Measurements from ENCODE around the gene C20orf144.
A peak's percentile ranks its signal among the peaks of the same experiment; 100 is the strongest.
"Not testable (repeated sequence)": the region's sequence is repeated elsewhere in the genome, so short reads cannot be mapped to it uniquely, and the experiment has no call there.

The C20orf144 gene

GRCh38 chr20:33696448-33696847, 34.3 kb downstream of the C20orf144 start:
- Histone ChIP-seq H3K9me3 (no peaks in the 10 kb centered on the region), H3K27me3 (no peaks in the 10 kb centered on the region), H3K4me3 (no peak overlapping the region), H3K36me3 (no peaks in the 10 kb centered on the region), H3K4me1 (peaks cover 0 to 26% (median 17%) of the 10 kb centered on the region in 4 donors), H3K27ac (no peak overlapping the region)
- intact Hi-C loops (cut with DNase I; ENCODE audit: low total_unique reads) = no loop called here
- no peak for DNase-seq
- no peak for TF ChIP-seq CTCF (IDR thresholded peaks at IDR 0.05)

GRCh38 chr20:33697129-33697528, 35.0 kb downstream of the C20orf144 start:
- TF ChIP-seq CTCF (IDR thresholded peaks at IDR 0.05) = no peak
- no peaks in the 10 kb centered on the region for H3K9me3 ChIP-seq
- H3K4me3 ChIP-seq = no peak overlapping the region
- peak; percentile 82 to 86 for DNase-seq
- no peaks in the 10 kb centered on the region for H3K27me3 ChIP-seq
- peaks cover 0 to 26% (median 17%) of the 10 kb centered on the region in 4 donors for H3K4me1 ChIP-seq
- no peaks in the 10 kb centered on the region for H3K36me3 ChIP-seq
- peak overlapping the region; percentile 58 to 70 for H3K27ac ChIP-seq
- intact Hi-C loops (cut with DNase I; ENCODE audit: low total_unique reads) = no loop called here

GRCh38 chr20:33698966-33699365, 36.8 kb downstream of the C20orf144 start:
- H3K36me3 ChIP-seq; H3K27me3 ChIP-seq; H3K27ac ChIP-seq; H3K9me3 ChIP-seq; DNase-seq; intact Hi-C loops (cut with DNase I; ENCODE audit: low total_unique reads); H3K4me3 ChIP-seq: not testable (repeated sequence)
- H3K4me1 ChIP-seq = peaks cover 0 to 23% (median 12%) of the 10 kb centered on the region in 4 donors

GRCh38 chr20:33700696-33701441, 38.7 kb downstream of the C20orf144 start:
- H3K9me3 ChIP-seq; intact Hi-C loops (cut with DNase I; ENCODE audit: low total_unique reads); H3K36me3 ChIP-seq; H3K4me3 ChIP-seq; DNase-seq; H3K27ac ChIP-seq; H3K27me3 ChIP-seq: not testable (repeated sequence)
- H3K4me1 ChIP-seq = peaks cover 0 to 14% (median 4%) of the 10 kb centered on the region in 4 donors

GRCh38 chr20:33701629-33702450, 39.7 kb downstream of the C20orf144 start:
- DNase-seq = no peak
- H3K9me3 ChIP-seq = no peaks in the 10 kb centered on the region
- intact Hi-C loops (cut with DNase I; ENCODE audit: low total_unique reads) = no loop called here
- H3K4me3 ChIP-seq = no peak overlapping the region
- TF ChIP-seq CTCF (IDR thresholded peaks at IDR 0.05) = no peak
- H3K27me3 ChIP-seq = no peaks in the 10 kb centered on the region
- H3K4me1 ChIP-seq = peaks cover 0 to 9% (median 3%) of the 10 kb centered on the region in 4 donors
- H3K36me3 ChIP-seq = peaks cover 0 to 11% (median 10%) of the 10 kb centered on the region in 3 donors
- H3K27ac ChIP-seq = no peak overlapping the region

- Histone ChIP-seq H3K36me3 (peaks cover 7 to 21% (median 20%) of the 10 kb centered on the region in 3 donors), H3K4me3 (no peak overlapping the region), H3K27me3 (no peaks in the 10 kb centered on the region), H3K27ac (no peak overlapping the region), H3K9me3 (no peaks in the 10 kb centered on the region), H3K4me1 (no peaks in the 10 kb centered on the region)
- intact Hi-C loops (cut with DNase I; ENCODE audit: low total_unique reads) = no loop called here
- no peak for TF ChIP-seq CTCF (IDR thresholded peaks at IDR 0.05)
- DNase-seq = no peak
Measured at GRCh38 chr20:33702861-33703260, 40.7 kb downstream of the C20orf144 start.
